ENCODE data around the gene CLBA1.

DNA sequence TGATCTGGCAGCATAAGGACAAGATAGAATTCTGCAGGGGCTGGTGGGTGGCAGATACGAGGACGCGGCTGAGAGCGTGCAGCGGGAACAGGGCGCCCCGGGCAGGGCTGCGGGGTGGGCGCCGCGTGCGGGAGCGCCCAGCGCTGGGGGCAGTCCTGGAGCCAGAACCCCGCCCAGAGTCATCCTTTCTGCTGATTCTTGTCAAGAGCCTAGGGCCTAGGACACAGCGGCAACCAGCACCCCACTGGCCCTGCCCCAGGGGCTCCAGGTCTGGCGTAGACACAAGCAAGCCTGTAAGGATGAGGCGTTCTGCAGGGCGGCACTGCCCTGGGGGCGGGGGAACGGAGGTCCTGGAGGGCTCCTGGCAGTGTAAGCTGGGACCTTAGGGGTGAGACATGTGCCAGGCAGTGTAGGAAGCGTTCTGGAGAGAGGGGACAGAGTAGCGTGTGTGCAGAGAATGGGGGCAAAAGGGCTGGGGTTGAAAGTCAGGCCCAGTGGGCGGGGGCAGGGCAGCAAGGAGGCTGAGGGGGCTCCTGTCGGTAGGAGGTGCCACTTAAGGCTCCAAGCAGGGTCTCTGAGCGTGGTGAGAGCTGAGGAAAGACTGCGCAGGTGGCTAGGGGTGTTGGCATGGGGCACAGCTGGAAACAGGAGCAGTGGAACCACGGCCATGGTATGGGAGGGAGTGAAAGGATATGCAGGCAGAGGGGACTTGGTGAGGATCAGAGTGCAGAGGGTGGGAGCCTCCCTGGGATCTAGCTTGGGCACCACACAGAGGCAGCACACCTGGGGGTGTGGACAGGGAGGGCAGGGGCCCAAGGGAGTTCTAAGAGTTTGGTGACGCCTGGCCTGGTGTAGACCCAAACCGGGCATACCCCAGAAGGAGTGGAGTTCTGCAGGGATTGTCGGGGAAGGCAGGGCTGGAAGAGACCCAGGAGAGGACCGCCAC, 6.6 kb upstream of the CLBA1 start:
- no peak for TF ChIP-seq POLR2A (IDR thresholded peaks at IDR 0.05; ENCODE audit: borderline replicate concordance, extremely low read depth, insufficient read depth, insufficient read length)
- TF ChIP-seq, protein P1, sequence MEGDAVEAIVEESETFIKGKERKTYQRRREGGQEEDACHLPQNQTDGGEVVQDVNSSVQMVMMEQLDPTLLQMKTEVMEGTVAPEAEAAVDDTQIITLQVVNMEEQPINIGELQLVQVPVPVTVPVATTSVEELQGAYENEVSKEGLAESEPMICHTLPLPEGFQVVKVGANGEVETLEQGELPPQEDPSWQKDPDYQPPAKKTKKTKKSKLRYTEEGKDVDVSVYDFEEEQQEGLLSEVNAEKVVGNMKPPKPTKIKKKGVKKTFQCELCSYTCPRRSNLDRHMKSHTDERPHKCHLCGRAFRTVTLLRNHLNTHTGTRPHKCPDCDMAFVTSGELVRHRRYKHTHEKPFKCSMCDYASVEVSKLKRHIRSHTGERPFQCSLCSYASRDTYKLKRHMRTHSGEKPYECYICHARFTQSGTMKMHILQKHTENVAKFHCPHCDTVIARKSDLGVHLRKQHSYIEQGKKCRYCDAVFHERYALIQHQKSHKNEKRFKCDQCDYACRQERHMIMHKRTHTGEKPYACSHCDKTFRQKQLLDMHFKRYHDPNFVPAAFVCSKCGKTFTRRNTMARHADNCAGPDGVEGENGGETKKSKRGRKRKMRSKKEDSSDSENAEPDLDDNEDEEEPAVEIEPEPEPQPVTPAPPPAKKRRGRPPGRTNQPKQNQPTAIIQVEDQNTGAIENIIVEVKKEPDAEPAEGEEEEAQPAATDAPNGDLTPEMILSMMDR (IDR thresholded peaks at IDR 0.05 in 2 of 3, conservative IDR thresholded peaks at IDR 0.05 in 1 of 3; ENCODE audit: borderline replicate concordance in 1 of 3, insufficient read depth in 1 of 3, low read depth in 2 of 3, low read length in 2 of 3) = no peak
- no peak for TF ChIP-seq SP1 (IDR thresholded peaks at IDR 0.05; ENCODE audit: low read depth)
- no peak for TF ChIP-seq POLR2AphosphoS5 (IDR thresholded peaks at IDR 0.05; ENCODE audit: low read depth, low read length)
- no peak for TF ChIP-seq MAX (IDR thresholded peaks at IDR 0.05)
- TF ChIP-seq TCF7L2 (IDR thresholded peaks at IDR 0.05; ENCODE audit: borderline replicate concordance, extremely low read depth, insufficient read depth, insufficient read length) = no peak

All from HCT116 (cell line).